Ovary (tissue), 9 donors: Measurements from ENCODE around the gene PGBD5. TPM values are rescaled to one million over a fixed set of nuclear protein-coding genes. Genes with fewer than 3 reads are reported as not detected.
"Not testable (repeated sequence)": the region's sequence is repeated elsewhere in the genome, so short reads cannot be mapped to it uniquely, and the experiment has no call there.

Experiments used
- DNase-seq, 5 donors: peaks; one replicate each; pipeline ENCODE4 v3.0.0-alpha.2; 2019 to 2020
- H3K27ac ChIP-seq, 2 donors: fragments of 200-600 bp; one replicate each; pipeline versions ENCODE4 v1.5.1 to v1.8.0; 2019 to 2022
- H3K27me3 ChIP-seq: fragments of 200-600 bp; one replicate; pipeline ENCODE4 v1.8.0; 2022
- H3K36me3 ChIP-seq: fragments of 200-600 bp; sonication (generic); one replicate; pipeline ENCODE4 v1.5.1; 2019
- H3K4me1 ChIP-seq: one replicate; pipeline ENCODE4 v1.8.1; 2013; ENCODE audit warnings: mild to moderate bottlenecking, moderate library complexity; ENCODE audit not compliant: insufficient read depth
- H3K4me3 ChIP-seq: fragments of 200-600 bp; sonication (generic); one replicate; pipeline ENCODE4 v1.5.1; 2017
- H3K9me3 ChIP-seq, 2 donors: fragments of 200-600 bp in 1 of 2; sonication (generic) in 1 of 2; one replicate each; pipeline versions ENCODE4 v1.5.1 to v1.8.1; 2013 to 2019; ENCODE audit warnings: mild to moderate bottlenecking in 1 of 2, moderate library complexity in 1 of 2
- EP300 ChIP-seq: sonication (generic); formaldehyde crosslinking; IDR thresholded peaks from one replicate; pipeline ENCODE4 v1.6.1; 2017; ENCODE audit warnings: antibody characterized with exemption
- POLR2A ChIP-seq: fragments of 450-650 bp; IDR thresholded peaks from one replicate; pipeline ENCODE4 v1.6.1; 2017; ENCODE audit warnings: antibody characterized with exemption, mild to moderate bottlenecking, moderate library complexity
- WGBS, 3 donors: extraction: QIAGEN DNeasy Blood & Tissue Kit in 1 of 3; methylation state at CpG; one replicate each; pipeline versions ENCODE4 v1.1.5 to v1.1.7; 2013 to 2017; 5-methylcytosine and 5-hydroxymethylcytosine counted together
- intact Hi-C, 4 donors: fragments of 100-400 bp; cut with DNase I; formaldehyde crosslinking; loops; one replicate each; pipeline versions ENCODE4 v1.11.0 to v1.15.1; 2022 to 2023
- polyA plus RNA-seq, 2 donors: library from polyadenylated mRNA; stranded (reverse); fragments of 200-250 nt in 1 of 2; fragments of 350-450 nt in 1 of 2; fragmentation: Illumina TruSeq in 1 of 2; extraction: RNeasy Lipid Tissue Mini Kit (QIAGEN cat#74804) in 1 of 2; gene quantifications; one replicate each; pipeline ENCODE4 v1.2.3, GENCODE V29; 2013 to 2014
- total RNA-seq, 7 donors: library from RNA; depleted of rRNA in 2 of 7; stranded (reverse); fragments of >200 nt in 2 of 7; fragmentation: NEBNext Ultra II Directional in 3 of 7; extraction: Animal tissue kit (Norgen Biotek cat#: 25700) in 3 of 7; gene quantifications; one replicate each; pipeline versions ENCODE4 v1.1.0 to v1.2.4, GENCODE V29; 2016 to 2023
- TF ChIP-seq, protein P1 (sequence below), 3 donors: fragments of 450-650 bp in 2 of 3; fragments of 200-600 bp in 1 of 3; IDR thresholded peaks; one replicate each; pipeline versions ENCODE4 v1.5.1 to v1.8.0; 2016 to 2022; ENCODE audit warnings: antibody characterized with exemption in 3 of 3, mild to moderate bottlenecking in 1 of 3
- donor health status: DM: no; HTN: no; CAD: no; lungs with moderate emphysema.
- donor health status: DM: no; HTN: no; CAD: no.
- donor health status: Bipolar disorder and iron deficiency.
- donor health status: DM: yes; HTN: yes; CAD: no.
- donor health status: DM: no; HTN: no; CAD: no.
- donor health status: DM: yes; HTN: yes; CAD: no.

PGBD5 gene
- total and polyA plus RNA-seq, 9 donors, result 0.12 to 2.6 (median 1.1) TPM

DNA sequence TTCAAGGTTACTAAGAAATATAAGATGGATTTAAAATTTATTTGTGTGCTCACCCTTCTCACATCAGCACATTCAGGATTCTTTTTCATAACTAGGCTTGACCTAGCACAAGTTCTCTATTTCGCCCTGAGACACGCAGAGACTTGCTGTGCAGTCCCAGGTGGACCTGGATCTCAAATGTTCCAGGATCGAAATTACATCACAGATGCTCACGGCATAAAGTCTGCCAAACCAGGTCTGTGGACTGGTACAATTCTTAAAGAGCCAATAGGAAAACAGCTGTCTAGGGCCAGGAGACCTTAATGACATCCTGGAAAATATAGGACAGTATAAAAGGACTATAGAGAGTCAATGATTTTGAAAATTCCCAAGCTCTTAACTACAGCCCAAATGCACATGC lies 2.2 kb downstream of the PGBD5 start:
- intact Hi-C loops, result no loop called here
- 71 to 78% (median 76%) methylated on average over 4 of the region's 4 CpGs for WGBS, 3 donors
- H3K27ac ChIP-seq, result no peak overlapping the region
- TF ChIP-seq, protein P1, sequence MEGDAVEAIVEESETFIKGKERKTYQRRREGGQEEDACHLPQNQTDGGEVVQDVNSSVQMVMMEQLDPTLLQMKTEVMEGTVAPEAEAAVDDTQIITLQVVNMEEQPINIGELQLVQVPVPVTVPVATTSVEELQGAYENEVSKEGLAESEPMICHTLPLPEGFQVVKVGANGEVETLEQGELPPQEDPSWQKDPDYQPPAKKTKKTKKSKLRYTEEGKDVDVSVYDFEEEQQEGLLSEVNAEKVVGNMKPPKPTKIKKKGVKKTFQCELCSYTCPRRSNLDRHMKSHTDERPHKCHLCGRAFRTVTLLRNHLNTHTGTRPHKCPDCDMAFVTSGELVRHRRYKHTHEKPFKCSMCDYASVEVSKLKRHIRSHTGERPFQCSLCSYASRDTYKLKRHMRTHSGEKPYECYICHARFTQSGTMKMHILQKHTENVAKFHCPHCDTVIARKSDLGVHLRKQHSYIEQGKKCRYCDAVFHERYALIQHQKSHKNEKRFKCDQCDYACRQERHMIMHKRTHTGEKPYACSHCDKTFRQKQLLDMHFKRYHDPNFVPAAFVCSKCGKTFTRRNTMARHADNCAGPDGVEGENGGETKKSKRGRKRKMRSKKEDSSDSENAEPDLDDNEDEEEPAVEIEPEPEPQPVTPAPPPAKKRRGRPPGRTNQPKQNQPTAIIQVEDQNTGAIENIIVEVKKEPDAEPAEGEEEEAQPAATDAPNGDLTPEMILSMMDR (IDR thresholded peaks at IDR 0.05), result no peak
- no peak for TF ChIP-seq POLR2A
- TF ChIP-seq EP300, result no peak
- no peak overlapping the region for H3K4me3 ChIP-seq
- no peaks in the 10 kb centered on the region for H3K9me3 ChIP-seq
- no peak for DNase-seq
- peaks cover 2% of the 10 kb centered on the region for H3K4me1 ChIP-seq
- no peaks in the 10 kb centered on the region for H3K36me3 ChIP-seq
- no peaks in the 10 kb centered on the region for H3K27me3 ChIP-seq

DNA sequence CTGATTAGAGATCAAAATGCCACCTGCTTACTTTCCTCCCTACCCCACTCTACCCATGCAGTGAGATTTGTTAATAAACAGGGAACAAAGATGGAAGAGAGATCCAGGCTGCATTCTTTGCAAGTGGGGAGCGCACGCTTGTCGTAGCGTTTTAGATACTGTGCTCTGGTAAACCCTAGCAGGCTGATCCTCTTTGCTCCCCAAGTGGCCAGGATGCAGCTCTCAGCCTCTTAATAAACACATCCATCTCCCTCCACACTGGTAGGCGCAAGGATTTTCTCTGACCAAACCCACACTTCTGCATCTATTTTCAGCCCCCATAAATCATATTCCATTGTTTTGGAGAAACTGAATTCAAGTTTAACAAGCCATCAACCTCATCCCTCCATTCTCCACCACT lies 2.9 kb downstream of the PGBD5 start:
- DNase-seq, result no peak
- TF ChIP-seq, protein P1 (IDR thresholded peaks at IDR 0.05), result no peak
- TF ChIP-seq POLR2A (no peak), EP300 (no peak)
- H3K4me3 ChIP-seq, result no peak overlapping the region
- H3K27ac ChIP-seq, result no peak overlapping the region
- WGBS, 3 donors, result 89% methylated on average over 5 of the region's 5 CpGs
- no peaks in the 10 kb centered on the region for H3K9me3 ChIP-seq
- H3K4me1 ChIP-seq, result peaks cover 2% of the 10 kb centered on the region
- intact Hi-C loops, result no loop called here
- H3K36me3 ChIP-seq, result no peaks in the 10 kb centered on the region
- H3K27me3 ChIP-seq, result no peaks in the 10 kb centered on the region

DNA sequence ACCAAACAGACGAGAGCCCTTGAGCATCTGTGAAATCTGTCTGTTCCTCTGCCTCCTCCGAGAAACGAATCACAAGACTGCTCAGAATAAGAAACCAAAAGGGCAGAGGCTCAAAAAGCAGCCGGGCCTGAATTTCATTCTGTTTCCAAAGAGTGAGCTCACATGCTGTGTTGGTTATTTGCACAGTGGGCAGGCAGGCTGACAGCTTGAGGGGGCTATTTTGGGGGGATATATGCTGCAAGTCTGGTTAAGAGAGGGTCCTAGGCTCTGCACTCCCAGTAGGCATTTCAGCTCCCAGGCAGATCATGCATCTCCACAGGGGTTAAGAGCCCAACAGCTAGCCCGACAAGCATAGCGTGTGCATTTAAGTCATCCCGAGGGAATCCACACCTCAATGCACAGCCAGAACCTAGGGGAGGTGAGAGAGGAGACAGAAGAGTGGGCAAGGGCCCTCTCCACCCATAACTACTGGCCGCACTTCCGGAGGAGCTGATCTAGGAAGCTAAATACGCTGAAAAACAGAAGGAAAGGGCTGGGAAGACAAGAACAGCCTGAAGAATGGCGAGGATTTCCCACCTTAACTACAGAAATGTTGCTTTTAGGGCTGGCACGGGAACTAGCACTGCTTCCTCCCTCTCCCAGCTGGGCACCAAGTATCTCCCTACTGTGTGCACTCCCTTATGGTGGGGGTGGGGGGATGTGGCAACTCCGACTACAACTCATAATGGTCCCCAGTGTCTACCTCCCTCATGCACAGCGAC lies 3.7 kb downstream of the PGBD5 start:
- H3K9me3 ChIP-seq, result no peaks in the 10 kb centered on the region
- peaks cover 2% of the 10 kb centered on the region for H3K4me1 ChIP-seq
- H3K27ac ChIP-seq, result no peak overlapping the region
- H3K36me3 ChIP-seq, result no peaks in the 10 kb centered on the region
- no peaks in the 10 kb centered on the region for H3K27me3 ChIP-seq
- TF ChIP-seq EP300, result no peak
- no peak for TF ChIP-seq POLR2A
- TF ChIP-seq, protein P1 (IDR thresholded peaks at IDR 0.05), result no peak
- intact Hi-C loops, result no loop called here
- 45 to 49% (median 47%) methylated on average over 14 of the region's 14 CpGs for WGBS, 3 donors
- DNase-seq, result no peak
- H3K4me3 ChIP-seq, result no peak overlapping the region

DNA sequence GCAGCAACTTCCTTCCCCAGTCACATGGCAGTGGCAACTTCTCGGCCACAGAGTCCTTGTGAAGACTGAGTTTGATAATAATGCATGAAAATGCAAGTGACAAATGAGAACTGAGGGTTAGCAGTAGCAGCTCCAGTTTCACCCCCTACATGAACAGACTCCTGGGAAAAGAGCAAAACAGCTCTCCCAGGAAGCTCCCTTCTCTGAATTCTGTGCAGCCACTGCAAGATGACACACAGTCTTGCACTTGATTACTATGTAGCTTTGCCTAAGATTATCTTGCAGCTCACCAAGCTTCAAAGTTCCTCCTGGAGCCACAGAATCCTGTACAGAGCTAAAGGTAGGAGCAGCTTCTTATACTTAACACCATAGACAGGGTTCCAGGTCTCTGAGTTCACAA lies 4.7 kb downstream of the PGBD5 start:
- TF ChIP-seq, protein P1 (IDR thresholded peaks at IDR 0.05), result no peak
- TF ChIP-seq POLR2A, result no peak
- TF ChIP-seq EP300, result no peak
- H3K27me3 ChIP-seq, result no peaks in the 10 kb centered on the region
- H3K4me1 ChIP-seq, result no peaks in the 10 kb centered on the region
- H3K4me3 ChIP-seq, result no peak overlapping the region
- intact Hi-C loops, result no loop called here
- H3K9me3 ChIP-seq, result no peaks in the 10 kb centered on the region
- no peaks in the 10 kb centered on the region for H3K36me3 ChIP-seq
- WGBS, 3 donors, result 51 to 65% (median 55%) methylated on average over 1 of the region's 1 CpG
- no peak for DNase-seq
- no peak overlapping the region for H3K27ac ChIP-seq

DNA sequence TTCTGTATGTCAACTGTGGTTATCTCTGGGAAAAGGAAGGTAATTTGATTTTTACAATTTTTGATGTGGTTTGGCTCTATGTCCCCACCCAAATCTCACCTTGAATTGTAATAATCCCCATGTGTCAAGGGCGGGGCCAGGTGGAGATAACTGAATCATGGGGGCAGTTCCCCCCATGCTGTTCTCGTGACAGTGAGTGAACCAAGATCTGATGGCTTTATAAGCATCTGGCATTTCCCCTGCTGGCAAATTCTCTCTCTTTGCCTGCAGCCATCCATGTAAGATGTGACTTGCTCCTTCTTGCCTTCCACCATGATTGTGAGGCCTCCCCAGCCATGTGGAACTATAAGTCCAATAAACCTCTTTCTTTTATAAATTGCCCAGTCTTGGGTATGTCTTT lies 5.8 kb downstream of the PGBD5 start:
- intact Hi-C loops, H3K4me3 ChIP-seq, H3K4me1 ChIP-seq, H3K9me3 ChIP-seq, H3K27ac ChIP-seq, DNase-seq, H3K36me3 ChIP-seq, H3K27me3 ChIP-seq: not testable (repeated sequence)
- 89 to 93% (median 90%) methylated on average over 2 of the region's 2 CpGs for WGBS, 3 donors
